HEK293T (cell line): Measurements from ENCODE around the gene KCNQ1.

Experiments used
- CTCF ChIA-PET: fragments of 350-600 bp; formaldehyde crosslinking; extraction: SDS; loops from one replicate; lab custom pipeline; 2021; ENCODE audit warnings: antibody characterized with exemption, inconsistent platforms; lab: Yijun Ruan, JAX
- POLR2A ChIA-PET: fragments of 350-600 bp; formaldehyde crosslinking; extraction: SDS; loops from one replicate; lab custom pipeline; 2020; ENCODE audit warnings: antibody characterized with exemption, inconsistent platforms; lab: Yijun Ruan, JAX
- DNase-seq: peaks from one replicate; pipeline ENCODE4 v3.0.0; 2012; ENCODE audit warnings: mixed read lengths; ENCODE audit errors: extremely low spot score
- ARNT ChIP-seq: fragments of 450-650 bp; IDR thresholded peaks from 2 replicates; pipeline ENCODE4 v1.6.1; 2017; ENCODE audit warnings: mild to moderate bottlenecking
- BHLHE40 ChIP-seq: fragments of 450-650 bp; IDR thresholded peaks from 2 replicates; pipeline ENCODE4 v1.6.1; 2016; ENCODE audit warnings: mild to moderate bottlenecking, moderate library complexity, borderline replicate concordance
- CTBP1 ChIP-seq: fragments of 450-650 bp; IDR thresholded peaks from 2 replicates; pipeline ENCODE4 v1.6.1; 2016; ENCODE audit warnings: borderline replicate concordance
- ELF4 ChIP-seq: fragments of 450-650 bp; IDR thresholded peaks from 2 replicates; pipeline ENCODE4 v1.6.1; 2017; ENCODE audit warnings: antibody characterized with exemption
- FOXA1 ChIP-seq: fragments of 450-650 bp; IDR thresholded peaks from 2 replicates; pipeline ENCODE4 v1.6.1; 2016; ENCODE audit warnings: mild to moderate bottlenecking
- FOXK2 ChIP-seq: fragments of 450-650 bp; IDR thresholded peaks from 2 replicates; pipeline ENCODE4 v1.6.1; 2016; ENCODE audit warnings: mild to moderate bottlenecking
- FOXM1 ChIP-seq: fragments of 450-650 bp; IDR thresholded peaks from 2 replicates; pipeline ENCODE4 v1.6.1; 2017; ENCODE audit warnings: mild to moderate bottlenecking, borderline replicate concordance
- HDGF ChIP-seq: fragments of 450-650 bp; IDR thresholded peaks from 2 replicates; pipeline ENCODE4 v1.6.1; 2017; ENCODE audit warnings: antibody characterized with exemption, borderline replicate concordance
- L3MBTL2 ChIP-seq: fragments of 450-650 bp; conservative IDR thresholded peaks from 2 replicates; pipeline ENCODE4 v1.6.1; 2016; ENCODE audit warnings: mild to moderate bottlenecking
- LEF1 ChIP-seq: fragments of 450-650 bp; IDR thresholded peaks from 2 replicates; pipeline ENCODE4 v1.6.1; 2017; ENCODE audit warnings: mild to moderate bottlenecking, borderline replicate concordance
- NFRKB ChIP-seq: fragments of 450-650 bp; IDR thresholded peaks from 2 replicates; pipeline ENCODE4 v1.6.1; 2016; ENCODE audit warnings: mild to moderate bottlenecking, moderate library complexity
- PKNOX1 ChIP-seq: fragments of 450-650 bp; IDR thresholded peaks from 2 replicates; pipeline ENCODE4 v1.6.1; 2016
- SP1 ChIP-seq: fragments of 450-650 bp; IDR thresholded peaks from 2 replicates; pipeline ENCODE4 v1.6.1; 2017
- SUZ12 ChIP-seq: fragments of 450-650 bp; IDR thresholded peaks from 2 replicates; pipeline ENCODE4 v1.6.1; 2016; ENCODE audit warnings: mild to moderate bottlenecking
- TARDBP ChIP-seq: fragments of 450-650 bp; IDR thresholded peaks from 2 replicates; pipeline ENCODE4 v1.6.1; 2016
- ZNF384 ChIP-seq: fragments of 450-650 bp; IDR thresholded peaks from 2 replicates; pipeline ENCODE4 v1.6.1; 2016

KCNQ1 gene

GRCh38 chr11:2790568-2790921 lies 345.7 kb downstream of the KCNQ1 start:
- TF ChIP-seq HDGF (no peak), ELF4 (no peak), PKNOX1 (no peak), FOXM1 (no peak), L3MBTL2 (no peak), ZNF384 (no peak), CTBP1 (no peak), FOXK2 (no peak), SP1 (no peak), BHLHE40 (no peak)
- ChIA-PET CTCF (no interaction called here), POLR2A (no interaction called here)
- DNase-seq, result no peak

GRCh38 chr11:2791139-2791520 lies 346.3 kb downstream of the KCNQ1 start:
- ChIA-PET CTCF (no interaction called here), POLR2A (no interaction called here)
- TF ChIP-seq ARNT, result no peak
- TF ChIP-seq BHLHE40, result no peak
- no peak for TF ChIP-seq PKNOX1
- TF ChIP-seq FOXK2, result no peak
- no peak for TF ChIP-seq TARDBP
- TF ChIP-seq L3MBTL2, result no peak
- TF ChIP-seq LEF1, result no peak
- TF ChIP-seq FOXA1, result no peak
- no peak for TF ChIP-seq NFRKB
- TF ChIP-seq HDGF, result no peak
- no peak for TF ChIP-seq SUZ12
- no peak for TF ChIP-seq ZNF384
- no peak for TF ChIP-seq ELF4
- no peak for TF ChIP-seq SP1
- TF ChIP-seq CTBP1, result no peak
- no peak for TF ChIP-seq FOXM1
- no peak for DNase-seq

- ChIA-PET CTCF (no interaction called here), POLR2A (no interaction called here)
- no peak for TF ChIP-seq ZNF384
- TF ChIP-seq SP1, result no peak
- TF ChIP-seq LEF1, result no peak
- no peak for TF ChIP-seq FOXA1
- no peak for TF ChIP-seq TARDBP
- no peak for TF ChIP-seq BHLHE40
- no peak for DNase-seq
Observed at GRCh38 chr11:2791521-2792380, 346.9 kb downstream of the KCNQ1 start.

GRCh38 chr11:2792381-2793250 lies 347.8 kb downstream of the KCNQ1 start:
- no peak for DNase-seq
- POLR2A ChIA-PET, result no interaction called here
- CTCF ChIA-PET, result no interaction called here
- TF ChIP-seq SP1 (no peak), LEF1 (no peak), L3MBTL2 (no peak), ARNT (no peak), TARDBP (no peak), PKNOX1 (no peak), ZNF384 (no peak), CTBP1 (no peak), BHLHE40 (no peak), ELF4 (no peak), NFRKB (no peak), FOXA1 (no peak), HDGF (no peak), FOXM1 (no peak), FOXK2 (no peak)

- ChIA-PET CTCF (no interaction called here), POLR2A (no interaction called here)
- DNase-seq, result no peak
- TF ChIP-seq FOXM1, result no peak
- no peak for TF ChIP-seq L3MBTL2
- TF ChIP-seq NFRKB, result no peak
- no peak for TF ChIP-seq TARDBP
- TF ChIP-seq BHLHE40, result no peak
- no peak for TF ChIP-seq ZNF384
- TF ChIP-seq ELF4, result no peak
- TF ChIP-seq FOXA1, result no peak
- no peak for TF ChIP-seq SUZ12
- no peak for TF ChIP-seq CTBP1
- no peak for TF ChIP-seq SP1
Observed at GRCh38 chr11:2793701-2794045, 348.9 kb downstream of the KCNQ1 start.
